Thyroid gland (tissue), 4 donors: ENCODE data around the gene SCN2B. TPM values are rescaled to one million over a fixed set of nuclear protein-coding genes. Genes with fewer than 3 reads are reported as not detected.

Source experiments
- DNase-seq, 2 donors: peaks; one replicate each; pipeline ENCODE4 v3.0.0-alpha.2; 2019
- H3K27ac ChIP-seq, 3 donors: fragments of 200-600 bp; sonication (generic); 1 replicate in 2 of 3; 2 replicates in 1 of 3; pipeline ENCODE4 v1.5.1; 2016 to 2019; ENCODE audit warnings: mild to moderate bottlenecking in 1 of 3, moderate library complexity in 1 of 3
- H3K27me3 ChIP-seq: fragments of 200-600 bp; sonication (generic); one replicate; pipeline ENCODE4 v1.5.1; 2019
- H3K36me3 ChIP-seq, 2 donors: fragments of 200-600 bp; sonication (generic); one replicate each; pipeline ENCODE4 v1.5.1; 2016 to 2019
- H3K4me1 ChIP-seq, 2 donors: fragments of 200-600 bp; sonication (generic); one replicate each; pipeline ENCODE4 v1.5.1; 2017 to 2019
- H3K4me3 ChIP-seq, 3 donors: fragments of 200-600 bp; sonication (generic); replicated peaks in 1 of 3; 1 replicate in 2 of 3; 2 replicates in 1 of 3; pipeline ENCODE4 v1.5.1; 2016; ENCODE audit warnings: mild to moderate bottlenecking in 1 of 3
- H3K9me3 ChIP-seq: fragments of 200-600 bp; sonication (generic); one replicate; pipeline ENCODE4 v1.5.1; 2017
- POLR2A ChIP-seq, 2 donors: fragments of 450-650 bp; IDR thresholded peaks; one replicate each; pipeline ENCODE4 v1.6.1; 2017; ENCODE audit warnings: antibody characterized with exemption in 2 of 2, mild to moderate bottlenecking in 2 of 2, moderate library complexity in 1 of 2
- WGBS, 2 donors: methylation state at CpG; one replicate each; pipeline ENCODE4 v1.1.5; 2017; 5-methylcytosine and 5-hydroxymethylcytosine counted together
- intact Hi-C: fragments of 100-400 bp; cut with DNase I; formaldehyde crosslinking; loops from one replicate; pipeline ENCODE4 v1.15.1; 2023
- total RNA-seq, 4 donors: library from RNA; depleted of rRNA; stranded (reverse); fragments of >200 nt; gene quantifications; one replicate each; pipeline ENCODE4 v1.2.3, GENCODE V29; 2016
- TF ChIP-seq, protein P1 (sequence below), 6 experiments: fragments of 200-600 bp in 3 of 6; fragments of 450-650 bp in 3 of 6; sonication (generic) in 3 of 6; IDR thresholded peaks; one replicate each; pipeline ENCODE4 v1.5.1; 2016 to 2019; ENCODE audit warnings: antibody characterized with exemption in 6 of 6, mild to moderate bottlenecking in 2 of 6, inconsistent platforms in 1 of 6, moderate library complexity in 1 of 6

SCN2B gene
- total RNA-seq, 4 donors from 2014 or later, result 0.13 to 0.83 (median 0.31) TPM

DNA sequence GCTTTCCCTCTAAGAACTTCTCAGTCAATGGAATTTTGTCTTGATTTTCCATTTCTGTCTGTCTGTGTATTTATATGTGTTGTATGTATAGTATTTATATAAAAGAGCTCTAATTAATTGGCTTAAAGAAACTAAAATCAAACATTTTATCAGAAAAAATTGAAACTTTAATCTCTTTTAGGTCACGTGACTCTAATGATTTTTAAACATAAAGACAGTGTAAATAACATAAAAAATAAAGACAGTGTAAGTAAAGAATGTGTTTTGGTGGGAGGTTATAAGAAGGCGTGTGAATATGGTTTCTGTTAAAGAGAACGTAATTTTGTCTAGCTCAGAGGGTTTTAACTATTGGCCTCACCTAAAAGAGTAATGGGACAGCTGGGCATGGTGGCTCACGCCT is 46.0 kb upstream of the SCN2B start:
- Histone ChIP-seq H3K27me3 (no peaks in the 10 kb centered on the region), H3K27ac (no peak overlapping the region), H3K4me3 (no peak overlapping the region), H3K4me1 (no peaks in the 10 kb centered on the region), H3K36me3 (peaks cover 0 to 9% of the 10 kb centered on the region in 2 donors), H3K9me3 (no peaks in the 10 kb centered on the region)
- TF ChIP-seq, protein P1, sequence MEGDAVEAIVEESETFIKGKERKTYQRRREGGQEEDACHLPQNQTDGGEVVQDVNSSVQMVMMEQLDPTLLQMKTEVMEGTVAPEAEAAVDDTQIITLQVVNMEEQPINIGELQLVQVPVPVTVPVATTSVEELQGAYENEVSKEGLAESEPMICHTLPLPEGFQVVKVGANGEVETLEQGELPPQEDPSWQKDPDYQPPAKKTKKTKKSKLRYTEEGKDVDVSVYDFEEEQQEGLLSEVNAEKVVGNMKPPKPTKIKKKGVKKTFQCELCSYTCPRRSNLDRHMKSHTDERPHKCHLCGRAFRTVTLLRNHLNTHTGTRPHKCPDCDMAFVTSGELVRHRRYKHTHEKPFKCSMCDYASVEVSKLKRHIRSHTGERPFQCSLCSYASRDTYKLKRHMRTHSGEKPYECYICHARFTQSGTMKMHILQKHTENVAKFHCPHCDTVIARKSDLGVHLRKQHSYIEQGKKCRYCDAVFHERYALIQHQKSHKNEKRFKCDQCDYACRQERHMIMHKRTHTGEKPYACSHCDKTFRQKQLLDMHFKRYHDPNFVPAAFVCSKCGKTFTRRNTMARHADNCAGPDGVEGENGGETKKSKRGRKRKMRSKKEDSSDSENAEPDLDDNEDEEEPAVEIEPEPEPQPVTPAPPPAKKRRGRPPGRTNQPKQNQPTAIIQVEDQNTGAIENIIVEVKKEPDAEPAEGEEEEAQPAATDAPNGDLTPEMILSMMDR (IDR thresholded peaks at IDR 0.05), result no peak
- DNase-seq, result no peak
- intact Hi-C loops, result no loop called here
- 62 to 67% methylated on average over 4 of the region's 4 CpGs for WGBS, 2 donors

DNA sequence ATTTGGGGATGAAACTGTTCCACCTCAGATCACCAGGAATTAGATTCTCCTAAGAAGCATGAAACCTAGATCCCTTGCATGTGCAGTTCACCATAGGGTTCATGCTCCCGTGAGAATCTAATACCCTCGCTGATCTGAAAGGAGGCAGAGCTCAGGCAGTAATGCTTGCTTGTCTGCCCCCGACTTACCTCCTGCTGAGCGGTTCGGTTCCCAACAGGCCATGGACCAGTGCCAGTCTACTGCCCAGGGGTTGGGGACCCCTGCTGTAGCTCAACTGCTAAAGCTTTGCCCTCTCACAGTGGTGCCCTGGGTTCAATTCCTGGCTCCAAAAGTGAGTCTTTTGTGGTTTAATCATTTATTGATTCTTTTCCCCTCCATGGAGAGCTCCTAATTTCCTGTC is 45.0 kb upstream of the SCN2B start:
- H3K27me3 ChIP-seq, result no peaks in the 10 kb centered on the region
- TF ChIP-seq, protein P1 (IDR thresholded peaks at IDR 0.05), result no peak
- TF ChIP-seq POLR2A (IDR thresholded peaks at IDR 0.05), result no peak
- no peak for DNase-seq
- WGBS, 2 donors, result 60 to 66% methylated on average over 5 of the region's 5 CpGs
- H3K27ac ChIP-seq, result no peak overlapping the region
- H3K4me3 ChIP-seq, result no peak overlapping the region
- H3K4me1 ChIP-seq, result peaks cover 0 to 4% of the 10 kb centered on the region in 2 donors
- H3K36me3 ChIP-seq, result peaks cover 0 to 3% of the 10 kb centered on the region in 2 donors
- intact Hi-C loops, result no loop called here
- no peaks in the 10 kb centered on the region for H3K9me3 ChIP-seq

DNA sequence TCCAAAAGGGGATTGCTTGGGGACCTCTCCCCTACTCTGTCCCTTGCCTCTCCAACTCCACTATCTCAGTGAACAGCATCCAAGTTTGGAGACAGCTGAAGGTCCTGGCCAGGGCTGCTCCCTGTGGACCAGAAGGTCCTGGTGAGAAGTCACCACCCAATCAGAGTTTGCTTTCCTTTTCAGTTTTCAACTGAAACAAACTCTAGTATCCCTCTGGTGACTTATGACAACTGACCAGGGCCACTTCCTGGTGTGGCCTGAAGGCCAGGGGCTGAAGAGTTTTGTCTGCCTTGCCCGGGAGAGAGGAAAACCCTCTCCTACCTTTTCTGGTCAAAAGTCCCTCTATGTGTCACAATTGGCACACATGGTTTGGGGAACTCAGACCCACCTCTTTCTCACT is 43.3 kb upstream of the SCN2B start:
- no peaks in the 10 kb centered on the region for H3K36me3 ChIP-seq
- no peaks in the 10 kb centered on the region for H3K9me3 ChIP-seq
- no peak for TF ChIP-seq POLR2A (IDR thresholded peaks at IDR 0.05)
- TF ChIP-seq, protein P1 (IDR thresholded peaks at IDR 0.05), result no peak
- no peak for DNase-seq
- intact Hi-C loops, result no loop called here
- H3K4me1 ChIP-seq, result peaks cover 0 to 7% of the 10 kb centered on the region in 2 donors
- H3K4me3 ChIP-seq, result no peak overlapping the region
- H3K27ac ChIP-seq, result no peak overlapping the region
- H3K27me3 ChIP-seq, result no peaks in the 10 kb centered on the region
- 59 to 65% methylated on average over 1 of the region's 1 CpG for WGBS, 2 donors

DNA sequence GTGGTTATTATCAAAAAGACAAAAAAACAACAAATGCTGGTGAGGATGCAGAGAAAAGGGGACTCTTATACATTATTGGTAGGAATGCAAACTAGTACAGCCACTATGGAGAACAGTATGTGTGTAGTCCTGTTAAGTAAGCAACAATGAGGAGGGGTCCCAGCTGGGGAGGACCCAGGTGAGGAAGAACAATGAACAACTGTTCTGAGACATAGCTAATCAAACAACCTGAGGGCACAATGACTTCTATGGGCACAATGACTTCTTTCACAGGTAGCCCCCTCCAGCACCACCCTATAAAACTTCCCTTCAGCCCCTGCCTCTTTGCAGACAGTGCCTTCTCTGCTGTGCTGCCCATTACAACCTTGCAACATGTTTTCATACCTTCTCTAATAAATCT is 42.8 kb upstream of the SCN2B start:
- Histone ChIP-seq H3K4me1 (peaks cover 0 to 7% of the 10 kb centered on the region in 2 donors), H3K4me3 (no peak overlapping the region), H3K27me3 (no peaks in the 10 kb centered on the region), H3K9me3 (no peaks in the 10 kb centered on the region), H3K36me3 (no peaks in the 10 kb centered on the region), H3K27ac (no peak overlapping the region)
- intact Hi-C loops, result no loop called here
- DNase-seq, result no peak
- no peak for TF ChIP-seq POLR2A (IDR thresholded peaks at IDR 0.05)
- TF ChIP-seq, protein P1 (IDR thresholded peaks at IDR 0.05), result no peak

DNA sequence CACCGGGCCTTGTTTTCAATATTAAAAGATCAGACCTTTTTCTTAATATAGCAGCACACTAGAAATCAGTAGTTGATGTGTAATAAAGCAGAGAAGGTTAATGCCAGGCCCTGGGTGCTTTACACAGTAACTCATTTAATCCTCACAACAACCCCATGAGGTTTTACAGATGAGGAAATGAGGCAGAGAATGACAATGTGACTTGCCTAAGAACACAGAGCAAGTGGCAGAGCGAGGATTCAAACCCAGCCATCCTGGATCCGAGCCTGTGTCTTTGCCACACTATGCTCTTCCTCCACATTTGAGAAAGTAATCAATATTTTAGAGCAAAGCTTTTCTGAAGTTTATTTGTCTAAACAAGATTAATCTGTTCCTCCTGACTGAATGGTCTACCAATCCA is 41.1 kb upstream of the SCN2B start:
- no peaks in the 10 kb centered on the region for H3K9me3 ChIP-seq
- intact Hi-C loops, result no loop called here
- no peak for TF ChIP-seq POLR2A (IDR thresholded peaks at IDR 0.05)
- TF ChIP-seq, protein P1 (IDR thresholded peaks at IDR 0.05), result no peak
- H3K27me3 ChIP-seq, result no peaks in the 10 kb centered on the region
- peaks cover 0 to 7% of the 10 kb centered on the region in 2 donors for H3K4me1 ChIP-seq
- DNase-seq, result no peak
- H3K36me3 ChIP-seq, result no peaks in the 10 kb centered on the region
- 84 to 96% methylated on average over 3 of the region's 3 CpGs for WGBS, 2 donors
- H3K4me3 ChIP-seq, result no peak overlapping the region
- no peak overlapping the region for H3K27ac ChIP-seq
